Measurements from ENCODE around the gene RASGEF1C.

Gene RASGEF1C

DNA sequence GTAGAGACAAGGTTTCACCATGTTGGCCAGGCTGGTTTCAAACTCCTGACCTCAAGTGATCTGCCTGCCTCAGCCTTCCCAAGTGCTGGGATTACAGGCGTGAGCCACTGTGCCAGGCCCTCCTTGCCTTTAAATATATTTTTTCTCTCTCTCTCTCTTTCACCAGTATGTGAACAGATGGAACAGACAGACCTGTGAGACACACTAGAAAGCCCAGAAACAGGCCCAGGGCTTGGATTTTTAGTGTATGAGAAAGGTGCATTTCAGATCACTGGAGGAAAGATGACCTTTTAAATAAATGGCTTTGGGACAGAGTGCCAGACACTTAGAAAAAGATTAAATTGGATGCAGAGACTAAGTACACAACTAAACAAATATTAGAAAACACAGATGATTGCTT lies 3.1 kb downstream of the RASGEF1C start:
- DNase-seq (ENCODE audit: low spot score): no peak
- no peak overlapping the region for H3K4me3 ChIP-seq
- H3K27ac ChIP-seq: no peak overlapping the region
- no peak for TF ChIP-seq CTCF (IDR thresholded peaks at IDR 0.05)

- no peak for DNase-seq (ENCODE audit: low spot score)
- Histone ChIP-seq H3K27ac (no peak overlapping the region), H3K4me3 (no peak overlapping the region)
- no peak for TF ChIP-seq CTCF (IDR thresholded peaks at IDR 0.05)
Measured at GRCh38 chr5:180204276-180204819, 4.7 kb downstream of the RASGEF1C start.

DNA sequence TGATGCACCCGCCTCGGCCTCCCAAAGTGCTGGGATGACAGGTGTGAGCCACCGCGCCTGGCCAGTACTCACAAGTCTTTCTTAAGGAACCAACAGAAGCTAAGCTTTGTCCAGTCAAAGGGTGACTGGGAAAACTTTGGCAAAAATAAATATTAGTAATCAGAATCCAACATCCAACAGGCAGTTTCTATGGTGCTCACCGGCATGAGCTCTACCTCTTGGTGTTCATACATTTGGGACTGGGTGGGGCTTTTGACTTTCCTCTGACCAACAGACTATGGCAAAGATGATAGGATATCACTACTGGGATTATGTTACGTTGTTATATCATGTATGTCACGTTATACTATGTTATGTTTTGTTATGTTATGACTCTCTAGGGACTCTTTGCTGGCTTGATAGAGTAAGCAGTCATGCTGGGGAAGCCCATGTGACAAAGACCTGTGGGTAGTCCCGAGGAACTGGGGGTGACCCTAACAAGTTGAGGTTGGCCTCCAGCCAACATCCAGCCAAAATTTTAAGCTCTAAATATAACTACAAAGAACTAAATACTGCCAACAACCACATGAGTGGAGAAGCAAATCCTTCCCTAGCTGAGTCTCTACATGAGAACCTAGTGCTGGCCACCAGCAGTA lies 6.0 kb downstream of the RASGEF1C start:
- no peak for DNase-seq (ENCODE audit: low spot score)
- Histone ChIP-seq H3K4me3 (no peak overlapping the region), H3K27ac (no peak overlapping the region)
- TF ChIP-seq CTCF (IDR thresholded peaks at IDR 0.05): no peak

DNA sequence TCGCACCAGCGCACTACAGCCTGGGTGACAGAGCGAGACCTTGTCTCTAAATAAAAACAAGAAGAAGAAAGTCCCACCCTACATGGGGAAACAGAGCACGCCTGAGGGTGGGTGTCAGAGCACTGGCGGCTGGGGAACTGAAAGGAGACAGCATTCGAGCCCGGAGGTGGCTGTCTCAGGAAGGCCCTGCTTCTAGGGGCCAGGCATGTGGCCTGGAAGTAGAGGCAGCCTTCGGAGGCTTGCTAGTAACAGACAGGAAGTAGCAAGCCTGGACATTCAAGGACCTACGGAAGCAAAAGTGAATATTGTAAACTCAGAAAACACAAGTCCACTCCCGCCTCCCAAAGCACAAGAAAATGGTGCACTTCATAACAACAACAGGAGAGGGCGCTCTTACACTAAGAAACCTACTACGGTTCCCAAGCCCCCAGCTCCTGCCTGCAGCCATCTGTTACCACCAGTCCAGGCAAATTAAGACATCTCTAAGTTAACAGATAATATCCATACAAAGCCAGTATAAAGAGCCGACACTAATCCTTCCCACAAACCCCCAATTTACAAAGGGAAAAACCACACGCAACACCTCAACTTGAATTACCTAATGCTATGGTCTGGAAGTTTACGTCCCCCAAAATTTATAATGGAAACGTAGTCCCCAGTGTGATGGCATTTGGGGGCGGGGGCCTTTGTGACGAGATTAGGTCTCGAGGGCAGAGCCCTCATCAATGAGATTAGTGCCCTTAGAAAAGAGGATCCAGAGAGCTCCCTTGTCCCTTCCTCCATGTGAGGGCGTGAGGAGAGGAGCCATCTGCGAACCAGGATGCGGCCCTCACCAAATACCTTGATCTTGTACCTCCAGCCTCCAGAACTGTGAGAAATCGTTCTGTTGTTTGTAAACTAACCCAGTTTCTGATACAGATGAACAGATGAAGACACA lies 7.7 kb downstream of the RASGEF1C start:
- no peak for TF ChIP-seq CTCF (IDR thresholded peaks at IDR 0.05)
- no peak for DNase-seq (ENCODE audit: low spot score)
- no peak overlapping the region for H3K27ac ChIP-seq

DNA sequence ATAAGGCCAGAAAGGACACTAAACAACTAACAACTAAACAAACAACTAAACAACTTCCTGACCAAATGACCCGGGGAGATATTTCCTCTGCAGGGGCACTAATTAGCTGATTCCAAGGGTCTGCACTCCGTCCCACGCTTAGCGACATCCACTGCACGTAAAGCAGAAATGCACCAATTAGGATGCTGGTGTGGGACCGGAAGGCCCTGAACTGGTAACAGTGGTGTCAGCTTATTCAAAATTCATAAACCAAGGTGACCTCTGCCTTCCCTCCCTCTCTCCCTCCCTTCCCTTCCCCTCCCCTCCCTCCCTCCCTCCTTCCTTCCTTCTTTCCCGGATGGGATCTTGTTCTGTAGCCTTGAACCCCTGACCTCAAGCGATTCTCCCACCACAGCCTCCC lies 9.6 kb downstream of the RASGEF1C start:
- no peak for TF ChIP-seq CTCF (IDR thresholded peaks at IDR 0.05)
- no peak for DNase-seq (ENCODE audit: low spot score)
- Histone ChIP-seq H3K27ac (no peak overlapping the region), H3K4me3 (no peak overlapping the region)

More for the DNA sequence above, 7.7 kb downstream of the RASGEF1C start:
- H3K4me3 ChIP-seq: no peak overlapping the region

DNA sequence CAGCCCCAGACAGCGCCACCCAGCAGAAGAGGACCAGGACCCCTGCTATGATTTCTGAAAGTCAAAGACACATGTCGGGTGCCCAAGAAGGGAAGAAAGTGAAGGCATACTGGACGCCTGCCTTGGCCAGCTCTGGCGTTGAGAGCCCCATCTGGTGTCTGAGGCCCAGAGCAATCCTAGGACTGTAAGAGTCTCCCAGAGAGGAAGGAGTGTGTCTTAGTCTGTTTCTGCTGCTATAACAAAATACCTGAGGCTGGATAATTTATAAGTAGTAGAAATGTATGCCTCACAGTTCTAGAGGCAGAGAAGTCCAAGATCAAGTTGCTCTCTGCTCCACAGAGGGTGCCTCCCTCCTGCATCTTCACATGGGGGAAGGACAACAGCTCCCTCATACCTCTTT lies 10.8 kb downstream of the RASGEF1C start:
- no peak for TF ChIP-seq CTCF (IDR thresholded peaks at IDR 0.05)
- Histone ChIP-seq H3K27ac (no peak overlapping the region), H3K4me3 (no peak overlapping the region)
- no peak for DNase-seq (ENCODE audit: low spot score)
